IMR-90 (cell line): ENCODE measurements around the gene DLX3. TPM values are rescaled to one million over a fixed set of nuclear protein-coding genes. Genes with fewer than 3 reads are reported as not detected.

Experiments used
- ATAC-seq: fragments of 200-7000 bp; cut with Tn5 transposase; 2 replicates; pipeline ENCODE4 v1.9.1; 2020; ENCODE audit warnings: low read depth, mild to moderate bottlenecking, moderate library complexity
- BruUV-seq: library from RNA; stranded (reverse); fragments of 400-500 nt; replicated peaks from 2 replicates; lab custom pipeline; 2021; lab: Mats Ljungman, UMichigan
- CTCF ChIA-PET: fragments of 300-600 bp; formaldehyde crosslinking; extraction: SDS; loops from one replicate; lab custom pipeline; 2021; ENCODE audit warnings: antibody characterized with exemption; lab: Yijun Ruan, JAX
- POLR2A ChIA-PET: fragments of 300-600 bp; sonication (Branson Sonifier 250); formaldehyde crosslinking; loops from one replicate; lab custom pipeline; 2022; ENCODE audit warnings: antibody characterized with exemption; ENCODE audit not compliant: unreplicated experiment; lab: Charles Lee
- DNase-seq: peaks from one replicate; pipeline ENCODE4 v3.0.0; 2013
- H2AFZ ChIP-seq: replicated peaks from 2 replicates; pipeline ENCODE3; 2013; ENCODE audit warnings: low read length, mild to moderate bottlenecking; ENCODE audit not compliant: poor library complexity
- H2AK5ac ChIP-seq: 2 replicates; pipeline ENCODE4 v1.6.1; 2013; ENCODE audit warnings: low read depth, low read length, inconsistent platforms
- H2AK9ac ChIP-seq: replicated peaks from 2 replicates; pipeline ENCODE3; 2013; ENCODE audit warnings: mild to moderate bottlenecking, low read depth, low read length, moderate library complexity; ENCODE audit not compliant: poor library complexity
- H2BK120ac ChIP-seq: 2 replicates; pipeline ENCODE4 v1.6.1; 2013; ENCODE audit warnings: low read depth, low read length, inconsistent platforms
- H2BK15ac ChIP-seq: 3 replicates; pipeline ENCODE4 v1.6.1; 2013; ENCODE audit warnings: low read depth, low read length, inconsistent platforms
- H2BK20ac ChIP-seq: 2 replicates; pipeline ENCODE4 v1.6.1; 2013; ENCODE audit warnings: low read depth, mild to moderate bottlenecking, inconsistent platforms, low read length, moderate library complexity
- H2BK5ac ChIP-seq: 2 replicates; pipeline ENCODE4 v1.6.1; 2013; ENCODE audit warnings: mild to moderate bottlenecking, low read depth, low read length, inconsistent platforms; ENCODE audit not compliant: poor library complexity, severe bottlenecking
- H3K14ac ChIP-seq: replicated peaks from 2 replicates; pipeline ENCODE4 v1.6.1; 2013; ENCODE audit warnings: low read depth, low read length, inconsistent platforms
- H3K18ac ChIP-seq: 2 replicates; pipeline ENCODE4 v1.6.1; 2013; ENCODE audit warnings: low read depth, low read length, control low read depth
- H3K23ac ChIP-seq: 2 replicates; pipeline ENCODE4 v1.6.1; 2013; ENCODE audit warnings: low read depth, low read length, inconsistent platforms
- H3K27ac ChIP-seq: 2 replicates; pipeline ENCODE4 v1.5.1; 2013; ENCODE audit warnings: mild to moderate bottlenecking, control low read depth, low read length; ENCODE audit not compliant: insufficient read depth
- H3K27me3 ChIP-seq: 2 replicates; pipeline ENCODE4 v1.6.1; 2013; ENCODE audit warnings: low read length; ENCODE audit not compliant: control insufficient read depth, insufficient read depth
- H3K36me3 ChIP-seq: 2 replicates; pipeline ENCODE4 v1.6.1; 2013; ENCODE audit warnings: low read length, mixed read lengths; ENCODE audit not compliant: control insufficient read depth, insufficient read depth
- H3K4ac ChIP-seq: 2 replicates; pipeline ENCODE4 v1.6.1; 2013; ENCODE audit warnings: low read depth, low read length, inconsistent platforms
- H3K4me1 ChIP-seq: 2 replicates; pipeline ENCODE4 v1.6.1; 2013; ENCODE audit warnings: low read length, mixed read lengths; ENCODE audit not compliant: control insufficient read depth, insufficient read depth
- H3K4me2 ChIP-seq: 2 replicates; pipeline ENCODE4 v1.6.1; 2013; ENCODE audit warnings: low read depth, mild to moderate bottlenecking, control low read depth, low read length, moderate library complexity
- H3K4me3 ChIP-seq: 2 replicates; pipeline ENCODE4 v1.5.1; 2013; ENCODE audit warnings: low read depth, mild to moderate bottlenecking, control low read depth, low read length, moderate library complexity; ENCODE audit not compliant: insufficient read depth
- H3K56ac ChIP-seq: 2 replicates; pipeline ENCODE4 v1.6.1; 2013; ENCODE audit warnings: low read length, inconsistent platforms; ENCODE audit not compliant: insufficient read depth; ENCODE audit errors: extremely low read depth
- H3K79me1 ChIP-seq, 2 experiments: 2 replicates each; pipeline ENCODE4 v1.6.1; 2013; ENCODE audit warnings: low read length in 2 of 2, inconsistent platforms in 1 of 2, low read depth in 1 of 2
- H3K9ac ChIP-seq: 2 replicates; pipeline ENCODE4 v1.6.1; 2013; ENCODE audit warnings: low read depth, low read length, control low read depth
- H3K9me1 ChIP-seq: 2 replicates; pipeline ENCODE4 v1.6.1; 2013; ENCODE audit warnings: low read length, inconsistent platforms; ENCODE audit not compliant: insufficient read depth
- H3K9me3 ChIP-seq: 2 replicates; pipeline ENCODE4 v1.6.1; 2013; ENCODE audit warnings: low read length; ENCODE audit not compliant: control insufficient read depth, insufficient read depth
- H4K20me1 ChIP-seq: 2 replicates; pipeline ENCODE4 v1.6.1; 2013; ENCODE audit warnings: low read length, inconsistent platforms; ENCODE audit not compliant: insufficient read depth
- H4K5ac ChIP-seq: 2 replicates; pipeline ENCODE4 v1.6.1; 2013; ENCODE audit warnings: mild to moderate bottlenecking, low read depth, low read length, control low read depth
- H4K8ac ChIP-seq, 2 experiments: 2 replicates each; pipeline ENCODE4 v1.6.1; 2013; ENCODE audit warnings: low read depth in 2 of 2, low read length in 2 of 2, control low read depth in 1 of 2, inconsistent platforms in 1 of 2
- H4K91ac ChIP-seq: 2 replicates; pipeline ENCODE4 v1.6.1; 2013; ENCODE audit warnings: low read depth, low read length, inconsistent platforms; ENCODE audit not compliant: insufficient read depth
- BHLHE40 ChIP-seq: fragments of 150-350 bp; IDR thresholded peaks from 2 replicates; pipeline ENCODE4 v1.6.1; 2016; ENCODE audit warnings: mild to moderate bottlenecking, low read depth, low read length
- CHD1 ChIP-seq: IDR thresholded peaks from 2 replicates; pipeline ENCODE4 v1.6.1; 2012; ENCODE audit warnings: low read depth, low read length, improper control_type of control experiment
- ELK1 ChIP-seq: fragments of 150-350 bp; IDR thresholded peaks from 2 replicates; pipeline ENCODE4 v1.6.1; 2016; ENCODE audit warnings: low read depth, mild to moderate bottlenecking, low read length, moderate library complexity, borderline replicate concordance
- FOS ChIP-seq: fragments of 150-350 bp; IDR thresholded peaks from 2 replicates; pipeline ENCODE4 v1.6.1; 2016; ENCODE audit warnings: low read depth, low read length
- MAFK ChIP-seq: IDR thresholded peaks from 2 replicates; pipeline ENCODE4 v1.6.1; 2012; ENCODE audit warnings: low read depth, low read length, improper control_type of control experiment
- MAZ ChIP-seq: IDR thresholded peaks from 2 replicates; pipeline ENCODE4 v1.6.1; 2012; ENCODE audit warnings: low read depth, mild to moderate bottlenecking, low read length, improper control_type of control experiment, moderate library complexity, borderline replicate concordance
- MXI1 ChIP-seq: IDR thresholded peaks from 2 replicates; pipeline ENCODE4 v1.6.1; 2012; ENCODE audit warnings: low read depth, mild to moderate bottlenecking, low read length, moderate library complexity, borderline replicate concordance
- NFE2L2 ChIP-seq: fragments of 150-350 bp; IDR thresholded peaks from 2 replicates; pipeline ENCODE4 v1.6.1; 2016; ENCODE audit warnings: low read depth, mild to moderate bottlenecking, low read length
- POLR2A ChIP-seq: IDR thresholded peaks from 2 replicates; pipeline ENCODE4 v1.6.1; 2012; ENCODE audit warnings: mild to moderate bottlenecking, low read depth, low read length
- RAD21 ChIP-seq: IDR thresholded peaks from 2 replicates; pipeline ENCODE4 v1.6.1; 2012; ENCODE audit warnings: low read length, improper control_type of control experiment
- SMC3 ChIP-seq: fragments of 150-350 bp; IDR thresholded peaks from 2 replicates; pipeline ENCODE4 v1.6.1; 2016; ENCODE audit warnings: low read depth, mild to moderate bottlenecking, antibody characterized with exemption, low read length, moderate library complexity
- USF2 ChIP-seq: fragments of 150-350 bp; IDR thresholded peaks from 2 replicates; pipeline ENCODE4 v1.6.1; 2017; ENCODE audit warnings: mild to moderate bottlenecking, antibody characterized with exemption, low read length, low read depth
- WGBS, 2 experiments: methylation state at CpG; one replicate each; pipeline versions ENCODE4 v1.1.5 to v1.1.7; 2013; ENCODE audit warnings: missing lambda C conversion rate in 2 of 2; ENCODE audit not compliant: insufficient read length in 1 of 2; ENCODE audit errors: extremely low coverage in 2 of 2; 5-methylcytosine and 5-hydroxymethylcytosine counted together
- dilution Hi-C: fragments of 300-500 bp; cut with HindIII; formaldehyde crosslinking; loops from one replicate; pipeline ENCODE4 v1.14.3; 2018; ENCODE audit warnings: low sequenced_read_pairs; ENCODE audit not compliant: unreplicated experiment
- in situ Hi-C: fragments of 300-500 bp; cut with MboI; formaldehyde crosslinking; loops from 3 replicates; pipeline ENCODE4 v1.14.3; 2019; ENCODE audit warnings: low sequenced_read_pairs, inconsistent platforms, mixed read lengths
- intact Hi-C: fragments of 100-400 bp; cut with micrococcal nuclease; formaldehyde crosslinking; loops from 2 replicates; pipeline ENCODE4 v1.10.0; 2022
- polyA plus RNA-seq, 3 experiments: library from polyadenylated mRNA; depleted of rRNA; stranded (reverse); fragments of >200 nt; gene quantifications; 2 replicates each; pipeline ENCODE4 v1.2.3, GENCODE V29; 2012; ENCODE audit warnings: low replicate concordance in 1 of 3
- total RNA-seq: library from RNA; depleted of rRNA; stranded (reverse); fragments of >200 nt; gene quantifications from 2 replicates; pipeline ENCODE4 v1.2.3, GENCODE V29; 2012
- TF ChIP-seq, protein P1 (sequence below): conservative IDR thresholded peaks from 2 replicates; pipeline ENCODE4 v1.5.1; 2012; ENCODE audit warnings: mild to moderate bottlenecking, low read depth, low read length, improper control_type of control experiment

Gene DLX3
- total and polyA plus RNA-seq, 2 of the 4 experiments (the other 2 are of a cell fraction), result not detected

GRCh38 chr17:50027172-50027880 is 32.3 kb upstream of the DLX3 start:
- peak overlapping the region; percentile 79 for H3K14ac ChIP-seq
- DNase-seq (peak; percentile 96), ATAC-seq (peak; percentile 83)
- H2BK120ac ChIP-seq, result peak overlapping the region; percentile 97
- no peaks in the 10 kb centered on the region for H3K9me3 ChIP-seq
- H3K79me1 ChIP-seq, result peaks cover 0 to 5% of the 10 kb centered on the region in 2 experiments; a peak in 1 of 4 replicates
- peak overlapping the region; percentile 91 for H2AFZ ChIP-seq
- H2BK20ac ChIP-seq, result peak overlapping the region; percentile 91
- peak overlapping the region; percentile 89 for H3K18ac ChIP-seq
- CTCF ChIA-PET, result interaction anchor here (0.5 to 1.7 kb wide), 6 partner anchors 10 to 89 kb away, joined by 3 to 9 read pairs (median 4); no protein-coding TSS in a partner anchor
- peak overlapping the region; percentile 87 for H3K27ac ChIP-seq
- no peaks in the 10 kb centered on the region for H3K27me3 ChIP-seq
- peak overlapping the region; percentile 82 for H3K56ac ChIP-seq
- in situ Hi-C loops (loop anchor here (5.0 kb wide), 1 partner anchor 60 kb away; no protein-coding TSS in a partner anchor), intact Hi-C loops (loop anchor here (1.0 to 2.0 kb wide), 4 partner anchors 28 to 67 kb away; partner anchors contain the start of gene PDK2), dilution Hi-C loops (no loop called here)
- no peaks in the 10 kb centered on the region for H3K36me3 ChIP-seq
- H4K8ac ChIP-seq, result peak overlapping the region; percentile 52 to 94
- peak overlapping the region; percentile 74 for H3K4me2 ChIP-seq
- peak overlapping the region; percentile 99 for H4K91ac ChIP-seq
- 3% methylated on average over 8 of the region's 27 CpGs; no CpG with 5 or more reads in 1 of the 2 experiments for WGBS, 2 experiments
- peak overlapping the region; percentile 48 for H3K23ac ChIP-seq
- POLR2A ChIA-PET, result interaction anchor here (1.4 to 1.7 kb wide), 2 partner anchors 30 to 67 kb away, joined by 4 to 5 read pairs; no protein-coding TSS in a partner anchor
- peak overlapping the region; percentile 85 for H4K5ac ChIP-seq
- peak overlapping the region; percentile 98 for H3K4ac ChIP-seq
- H3K4me3 ChIP-seq, result peak overlapping the region; percentile 18
- BruUV-seq, result no TSS peak
- peak overlapping the region; percentile 80; the same call in 2 of the 3 replicates for H2BK15ac ChIP-seq
- peaks cover 14% of the 10 kb centered on the region for H3K9me1 ChIP-seq
- H2AK5ac ChIP-seq, result peak overlapping the region; percentile 80
- H3K9ac ChIP-seq, result peak overlapping the region; percentile 46
- H2BK5ac ChIP-seq, result peak overlapping the region; percentile 91
- H4K20me1 ChIP-seq, result no peaks in the 10 kb centered on the region; the same call in 1 of the 2 replicates
- peak overlapping the region; percentile 93 for H2AK9ac ChIP-seq
- peaks cover 20% of the 10 kb centered on the region for H3K4me1 ChIP-seq
- no peak for TF ChIP-seq POLR2A
- TF ChIP-seq FOS, result peak; percentile 85
- TF ChIP-seq BHLHE40, result peak; percentile 56
- no peak for TF ChIP-seq MXI1
- TF ChIP-seq RAD21, result peak; percentile 28; the same call in 1 of the 2 replicates
- TF ChIP-seq SMC3, result peak; percentile 29; the same call in 1 of the 2 replicates
- TF ChIP-seq NFE2L2, result peak; percentile 10; the same call in 1 of the 2 replicates
- no peak for TF ChIP-seq CHD1
- no peak for TF ChIP-seq ELK1
- peak; percentile 96 for TF ChIP-seq MAZ
- peak; percentile 75 for TF ChIP-seq USF2
- no peak for TF ChIP-seq MAFK
- TF ChIP-seq, protein P1, sequence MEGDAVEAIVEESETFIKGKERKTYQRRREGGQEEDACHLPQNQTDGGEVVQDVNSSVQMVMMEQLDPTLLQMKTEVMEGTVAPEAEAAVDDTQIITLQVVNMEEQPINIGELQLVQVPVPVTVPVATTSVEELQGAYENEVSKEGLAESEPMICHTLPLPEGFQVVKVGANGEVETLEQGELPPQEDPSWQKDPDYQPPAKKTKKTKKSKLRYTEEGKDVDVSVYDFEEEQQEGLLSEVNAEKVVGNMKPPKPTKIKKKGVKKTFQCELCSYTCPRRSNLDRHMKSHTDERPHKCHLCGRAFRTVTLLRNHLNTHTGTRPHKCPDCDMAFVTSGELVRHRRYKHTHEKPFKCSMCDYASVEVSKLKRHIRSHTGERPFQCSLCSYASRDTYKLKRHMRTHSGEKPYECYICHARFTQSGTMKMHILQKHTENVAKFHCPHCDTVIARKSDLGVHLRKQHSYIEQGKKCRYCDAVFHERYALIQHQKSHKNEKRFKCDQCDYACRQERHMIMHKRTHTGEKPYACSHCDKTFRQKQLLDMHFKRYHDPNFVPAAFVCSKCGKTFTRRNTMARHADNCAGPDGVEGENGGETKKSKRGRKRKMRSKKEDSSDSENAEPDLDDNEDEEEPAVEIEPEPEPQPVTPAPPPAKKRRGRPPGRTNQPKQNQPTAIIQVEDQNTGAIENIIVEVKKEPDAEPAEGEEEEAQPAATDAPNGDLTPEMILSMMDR, result no peak
